Body of pancreas (tissue), 4 donors: ENCODE data around the gene C4orf50.

Source experiments
- POLR2A ChIP-seq, 3 donors: fragments of 450-650 bp; IDR thresholded peaks; one replicate each; pipeline ENCODE4 v1.6.1; 2016; ENCODE audit warnings: antibody characterized with exemption in 3 of 3, mild to moderate bottlenecking in 2 of 3
- TF ChIP-seq, protein P1 (sequence below), 7 experiments: fragments of 450-650 bp in 4 of 7; fragments of 200-600 bp in 3 of 7; sonication (generic) in 3 of 7; IDR thresholded peaks; one replicate each; pipeline ENCODE4 v1.5.1; 2016 to 2019; ENCODE audit warnings: antibody characterized with exemption in 7 of 7

DNA sequence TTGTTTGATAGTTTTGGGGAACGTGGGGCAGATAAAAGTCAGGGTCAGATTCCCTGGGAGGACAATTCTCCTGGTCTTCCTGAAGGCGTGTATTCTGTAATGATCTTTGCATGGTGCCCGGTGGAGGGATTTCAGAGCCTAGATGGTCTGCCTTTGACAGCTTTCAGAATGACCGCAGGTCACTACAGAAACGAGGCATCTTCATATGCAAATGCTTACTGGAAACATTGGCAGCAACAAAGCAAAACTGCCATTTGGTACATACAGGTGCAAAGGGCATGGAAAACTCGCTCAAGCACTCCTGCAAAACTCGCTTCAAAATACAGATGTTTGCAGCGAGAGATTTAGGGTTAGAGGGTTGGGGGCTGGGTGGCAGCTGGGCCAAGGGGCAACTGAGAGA, 8.8 kb downstream of the C4orf50 start:
- TF ChIP-seq, protein P1, sequence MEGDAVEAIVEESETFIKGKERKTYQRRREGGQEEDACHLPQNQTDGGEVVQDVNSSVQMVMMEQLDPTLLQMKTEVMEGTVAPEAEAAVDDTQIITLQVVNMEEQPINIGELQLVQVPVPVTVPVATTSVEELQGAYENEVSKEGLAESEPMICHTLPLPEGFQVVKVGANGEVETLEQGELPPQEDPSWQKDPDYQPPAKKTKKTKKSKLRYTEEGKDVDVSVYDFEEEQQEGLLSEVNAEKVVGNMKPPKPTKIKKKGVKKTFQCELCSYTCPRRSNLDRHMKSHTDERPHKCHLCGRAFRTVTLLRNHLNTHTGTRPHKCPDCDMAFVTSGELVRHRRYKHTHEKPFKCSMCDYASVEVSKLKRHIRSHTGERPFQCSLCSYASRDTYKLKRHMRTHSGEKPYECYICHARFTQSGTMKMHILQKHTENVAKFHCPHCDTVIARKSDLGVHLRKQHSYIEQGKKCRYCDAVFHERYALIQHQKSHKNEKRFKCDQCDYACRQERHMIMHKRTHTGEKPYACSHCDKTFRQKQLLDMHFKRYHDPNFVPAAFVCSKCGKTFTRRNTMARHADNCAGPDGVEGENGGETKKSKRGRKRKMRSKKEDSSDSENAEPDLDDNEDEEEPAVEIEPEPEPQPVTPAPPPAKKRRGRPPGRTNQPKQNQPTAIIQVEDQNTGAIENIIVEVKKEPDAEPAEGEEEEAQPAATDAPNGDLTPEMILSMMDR (IDR thresholded peaks at IDR 0.05) = no peak
- no peak for TF ChIP-seq POLR2A (IDR thresholded peaks at IDR 0.05)
